DND-41 (cell line): ENCODE results near the gene NCAPH2.

Source experiments
- ATAC-seq: fragments of 200-7000 bp; cut with Tn5 transposase; 3 replicates; pipeline ENCODE4 v1.9.1; 2021; ENCODE audit warnings: low read depth; ENCODE audit not compliant: insufficient read depth
- DNase-seq: peaks from one replicate; pipeline ENCODE4 v3.0.0-alpha.2; 2020
- H2AFZ ChIP-seq: 2 replicates; pipeline ENCODE4 v1.6.0; 2012; ENCODE audit warnings: low read depth, low read length
- H3K27ac ChIP-seq: 2 replicates; pipeline ENCODE4 v1.5.1; 2012; ENCODE audit warnings: low read length, inconsistent platforms
- H3K27me3 ChIP-seq: fragments of 200-600 bp; sonication (generic); 2 replicates; pipeline ENCODE4 v1.6.0; 2012; ENCODE audit warnings: low read length, mild to moderate bottlenecking, inconsistent platforms; ENCODE audit not compliant: insufficient read depth, poor library complexity
- H3K36me3 ChIP-seq: 2 replicates; pipeline ENCODE4 v1.5.1; 2012; ENCODE audit warnings: low read length, inconsistent platforms; ENCODE audit not compliant: insufficient read depth
- H3K4me1 ChIP-seq: 2 replicates; pipeline ENCODE4 v1.5.1; 2012; ENCODE audit warnings: mild to moderate bottlenecking, low read length; ENCODE audit not compliant: insufficient read depth
- H3K4me2 ChIP-seq: 2 replicates; pipeline ENCODE4 v1.6.0; 2012; ENCODE audit warnings: mild to moderate bottlenecking, moderate library complexity, low read length, inconsistent platforms; ENCODE audit not compliant: insufficient read depth
- H3K4me3 ChIP-seq, 2 experiments: fragments of 200-600 bp in 1 of 2; shearing (Covaris generic) in 1 of 2; 2 replicates each; pipeline ENCODE4 v1.5.1; 2012 to 2016; ENCODE audit warnings: inconsistent platforms in 2 of 2, low read length in 2 of 2, mild to moderate bottlenecking in 2 of 2, low read depth in 1 of 2, moderate library complexity in 1 of 2
- H3K79me2 ChIP-seq: 2 replicates; pipeline ENCODE4 v1.6.0; 2012; ENCODE audit warnings: low read length, inconsistent platforms; ENCODE audit not compliant: insufficient read depth
- H3K9ac ChIP-seq: 2 replicates; pipeline ENCODE4 v1.6.0; 2012; ENCODE audit warnings: low read depth, mild to moderate bottlenecking, inconsistent platforms, low read length, moderate library complexity
- H3K9me3 ChIP-seq: 2 replicates; pipeline ENCODE4 v1.5.1; 2012; ENCODE audit warnings: low read length, moderate library complexity, mild to moderate bottlenecking, inconsistent platforms; ENCODE audit not compliant: insufficient read depth, severe bottlenecking
- H4K20me1 ChIP-seq: 2 replicates; pipeline ENCODE4 v1.6.0; 2012; ENCODE audit warnings: low read length; ENCODE audit not compliant: insufficient read depth
- EZH2 ChIP-seq: IDR thresholded peaks from 3 replicates; pipeline ENCODE4 v1.6.1; 2012; ENCODE audit warnings: borderline replicate concordance, low read depth, mild to moderate bottlenecking, moderate library complexity, low read length, inconsistent platforms; ENCODE audit not compliant: severe bottlenecking
- TF ChIP-seq, protein P1 (sequence below): IDR thresholded peaks from 2 replicates; pipeline ENCODE4 v1.5.1; 2012; ENCODE audit warnings: borderline replicate concordance, low read length, moderate library complexity, mild to moderate bottlenecking; ENCODE audit not compliant: poor library complexity, severe bottlenecking; ENCODE audit errors: extremely low read depth

The NCAPH2 gene

DNA sequence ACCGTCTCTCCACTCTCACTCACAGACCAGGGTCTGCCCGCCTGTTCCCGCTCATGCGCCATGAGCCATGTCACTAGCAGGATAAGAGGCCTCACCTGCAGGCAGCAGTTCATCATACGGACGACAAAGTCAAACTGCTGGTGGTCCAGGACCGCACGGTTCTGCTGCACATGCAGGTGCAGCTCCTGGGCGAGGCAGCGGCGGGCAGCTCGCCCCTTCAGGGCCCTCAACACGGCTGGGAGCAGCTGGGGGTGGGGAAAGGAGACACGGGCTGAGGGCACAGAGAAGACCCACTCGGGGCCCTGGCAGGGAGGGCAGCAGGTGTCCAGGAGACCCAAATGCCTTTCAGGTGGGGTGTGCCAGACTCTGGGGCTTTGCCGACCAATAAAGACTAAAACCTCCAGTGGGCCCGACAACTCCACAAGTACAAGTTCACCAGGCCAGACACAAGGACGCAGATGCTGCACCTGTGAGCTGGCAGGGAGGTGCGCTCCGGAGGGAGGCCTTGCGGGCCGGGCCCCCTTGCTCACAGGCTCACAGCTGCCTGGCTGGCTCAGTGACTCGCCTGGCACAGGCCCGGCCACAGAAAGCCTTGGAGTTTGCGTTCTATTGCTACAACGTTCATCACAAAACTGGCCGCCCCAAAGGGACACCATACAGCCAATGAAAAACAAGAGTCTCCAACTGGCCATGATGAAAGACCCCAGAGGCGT, 44.7 kb upstream of the NCAPH2 start:
- H3K36me3 ChIP-seq: peaks cover 100% of the 10 kb centered on the region
- no peaks in the 10 kb centered on the region for H3K9me3 ChIP-seq
- no peak overlapping the region for H3K9ac ChIP-seq
- H3K27ac ChIP-seq: no peak overlapping the region
- ATAC-seq: no peak
- no peak overlapping the region for H3K4me2 ChIP-seq
- DNase-seq: no peak
- H3K4me1 ChIP-seq: peaks cover 8% of the 10 kb centered on the region
- H3K27me3 ChIP-seq: no peaks in the 10 kb centered on the region
- no peak overlapping the region for H2AFZ ChIP-seq
- H3K4me3 ChIP-seq: no peak overlapping the region
- TF ChIP-seq, protein P1, sequence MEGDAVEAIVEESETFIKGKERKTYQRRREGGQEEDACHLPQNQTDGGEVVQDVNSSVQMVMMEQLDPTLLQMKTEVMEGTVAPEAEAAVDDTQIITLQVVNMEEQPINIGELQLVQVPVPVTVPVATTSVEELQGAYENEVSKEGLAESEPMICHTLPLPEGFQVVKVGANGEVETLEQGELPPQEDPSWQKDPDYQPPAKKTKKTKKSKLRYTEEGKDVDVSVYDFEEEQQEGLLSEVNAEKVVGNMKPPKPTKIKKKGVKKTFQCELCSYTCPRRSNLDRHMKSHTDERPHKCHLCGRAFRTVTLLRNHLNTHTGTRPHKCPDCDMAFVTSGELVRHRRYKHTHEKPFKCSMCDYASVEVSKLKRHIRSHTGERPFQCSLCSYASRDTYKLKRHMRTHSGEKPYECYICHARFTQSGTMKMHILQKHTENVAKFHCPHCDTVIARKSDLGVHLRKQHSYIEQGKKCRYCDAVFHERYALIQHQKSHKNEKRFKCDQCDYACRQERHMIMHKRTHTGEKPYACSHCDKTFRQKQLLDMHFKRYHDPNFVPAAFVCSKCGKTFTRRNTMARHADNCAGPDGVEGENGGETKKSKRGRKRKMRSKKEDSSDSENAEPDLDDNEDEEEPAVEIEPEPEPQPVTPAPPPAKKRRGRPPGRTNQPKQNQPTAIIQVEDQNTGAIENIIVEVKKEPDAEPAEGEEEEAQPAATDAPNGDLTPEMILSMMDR: no peak
- TF ChIP-seq EZH2: no peak
- peaks cover 44% of the 10 kb centered on the region for H3K79me2 ChIP-seq
- peaks cover 96% of the 10 kb centered on the region for H4K20me1 ChIP-seq

DNA sequence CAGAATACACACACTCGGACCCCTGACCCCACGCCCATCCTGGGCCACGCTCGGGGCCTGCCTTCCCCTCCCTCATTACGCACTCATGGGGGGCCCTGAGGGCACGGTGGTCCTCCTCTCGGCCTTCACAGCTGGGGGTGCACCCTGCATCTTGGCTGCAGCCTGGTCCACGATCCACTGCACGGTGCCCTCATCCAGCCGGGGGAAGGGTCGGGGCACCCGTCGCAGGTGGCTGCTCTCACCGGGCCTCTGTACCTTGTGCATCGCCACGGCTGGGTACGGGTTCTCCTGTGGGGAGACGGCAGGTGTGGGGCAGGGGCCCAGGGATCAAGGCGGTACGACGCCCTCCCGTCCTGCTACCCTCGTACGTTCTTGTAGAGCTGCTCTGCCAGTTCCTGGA, 43.6 kb upstream of the NCAPH2 start:
- Histone ChIP-seq H2AFZ (no peak overlapping the region), H3K4me1 (peaks cover 19% of the 10 kb centered on the region), H3K4me2 (no peak overlapping the region), H3K9me3 (no peaks in the 10 kb centered on the region), H3K9ac (no peak overlapping the region), H3K27ac (no peak overlapping the region), H3K4me3 (no peak overlapping the region), H3K79me2 (peaks cover 54% of the 10 kb centered on the region), H3K27me3 (no peaks in the 10 kb centered on the region), H4K20me1 (peaks cover 96% of the 10 kb centered on the region), H3K36me3 (peaks cover 89% of the 10 kb centered on the region)
- no peak for TF ChIP-seq EZH2
- TF ChIP-seq, protein P1: no peak
- no peak for ATAC-seq
- no peak for DNase-seq

DNA sequence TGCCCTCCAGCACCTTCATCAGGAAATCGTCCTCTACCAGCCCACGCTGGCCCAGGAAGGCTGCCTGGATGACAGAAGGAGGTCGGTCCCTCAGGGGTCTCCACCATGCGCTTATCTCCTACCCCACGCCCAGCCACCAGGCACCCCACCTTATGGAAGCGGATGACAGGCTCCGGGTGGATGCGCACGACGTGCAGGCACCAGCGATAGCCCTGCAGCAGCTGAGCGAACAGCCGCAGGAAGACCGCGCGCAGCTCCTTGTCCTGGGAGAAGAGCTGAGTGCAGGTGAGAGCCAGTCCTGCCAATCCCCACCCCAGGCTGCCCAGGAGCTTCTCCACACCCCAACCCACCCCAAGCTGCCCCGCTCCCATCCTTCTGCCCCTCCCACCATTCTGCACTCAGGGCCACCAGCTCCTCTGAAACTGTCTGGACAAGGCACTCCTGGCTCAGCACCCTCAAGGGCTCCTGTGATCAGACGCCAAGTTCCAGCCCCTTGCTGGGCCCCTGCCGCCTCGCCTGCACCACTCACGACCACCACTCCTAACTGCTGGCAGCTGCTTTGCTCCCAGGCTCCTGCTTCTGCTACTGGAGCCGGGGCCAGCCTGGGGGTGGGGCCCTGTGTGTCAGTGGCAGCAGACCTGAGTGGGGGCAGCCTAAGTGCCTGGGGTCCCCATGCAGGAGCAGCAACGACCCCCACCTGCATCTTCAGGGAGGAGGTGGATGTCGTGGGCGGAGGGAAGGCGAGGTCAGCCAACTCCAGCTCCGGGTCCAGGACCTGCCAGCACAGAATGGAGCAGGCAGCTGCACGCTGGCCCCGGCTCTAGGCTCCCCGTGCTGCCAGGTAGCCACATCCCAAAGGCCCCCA, 42.7 kb upstream of the NCAPH2 start:
- TF ChIP-seq, protein P1: no peak
- TF ChIP-seq EZH2: no peak
- Histone ChIP-seq H3K79me2 (peaks cover 56% of the 10 kb centered on the region), H3K27me3 (no peaks in the 10 kb centered on the region), H3K9ac (no peak overlapping the region), H2AFZ (no peak overlapping the region), H3K9me3 (no peaks in the 10 kb centered on the region), H3K27ac (peak overlapping the region; percentile 18; the same call in 1 of the 2 replicates), H4K20me1 (peaks cover 90% of the 10 kb centered on the region), H3K4me2 (no peak overlapping the region), H3K36me3 (peaks cover 80% of the 10 kb centered on the region), H3K4me3 (no peak overlapping the region), H3K4me1 (peaks cover 27% of the 10 kb centered on the region)
- ATAC-seq (no peak), DNase-seq (no peak)
